ENCODE results near the gene TOMM20.
"Not testable (repeated sequence)": the region's sequence is repeated elsewhere in the genome, so short reads cannot be mapped to it uniquely, and the experiment has no call there.

DNA sequence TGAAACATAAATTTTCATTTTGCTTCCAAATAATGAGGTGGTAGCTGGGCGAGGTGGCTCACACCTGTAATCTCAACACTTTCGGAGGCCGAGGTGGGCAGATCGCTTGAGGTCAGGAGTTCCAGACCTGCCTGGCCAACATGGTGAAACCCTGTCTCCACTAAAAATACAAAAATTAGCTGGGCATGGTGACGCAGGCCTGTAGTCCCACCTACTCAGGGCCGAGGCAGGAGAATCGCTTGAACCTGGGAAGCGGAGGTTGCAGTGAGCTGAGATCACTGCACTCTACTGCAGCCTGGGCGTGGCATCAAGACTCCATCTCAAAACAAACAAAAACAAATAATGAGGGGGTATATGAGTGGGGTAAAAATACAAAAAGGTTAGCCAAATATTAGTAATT lies 31.3 kb upstream of the TOMM20 start:
- not testable (repeated sequence) for TF ChIP-seq CTCF (conservative IDR thresholded peaks at IDR 0.05; ENCODE audit: low read depth, low read length); EZH2 (IDR thresholded peaks at IDR 0.05; ENCODE audit: borderline replicate concordance, low read depth, low read length, poor library complexity, severe bottlenecking)

All from A673 (cell line).